Measurements from ENCODE around the gene SLC48A1.

SLC48A1 gene

GRCh38 chr12:47744778-47745436 lies 28.1 kb upstream of the SLC48A1 start:
- no peak for DNase-seq

- DNase-seq = no peak
These were observed 27.5 kb upstream of the SLC48A1 start for GRCh38 chr12:47745485-47746041.

- no peak for DNase-seq
These were observed 27.0 kb upstream of the SLC48A1 start for GRCh38 chr12:47746073-47746472.

GRCh38 chr12:47746523-47746922 lies 26.5 kb upstream of the SLC48A1 start:
- DNase-seq = no peak

GRCh38 chr12:47747126-47747525 lies 25.9 kb upstream of the SLC48A1 start:
- no peak for DNase-seq

- no peak for DNase-seq
These were observed 25.2 kb upstream of the SLC48A1 start for GRCh38 chr12:47747596-47748506.

- no peak for DNase-seq
These were observed 24.6 kb upstream of the SLC48A1 start for GRCh38 chr12:47748507-47748828.

- no peak for DNase-seq
These were observed 24.1 kb upstream of the SLC48A1 start for GRCh38 chr12:47748899-47749298.

- no peak for DNase-seq
These were observed 22.7 kb upstream of the SLC48A1 start for GRCh38 chr12:47750229-47750798.

- DNase-seq = no peak
These were observed 22.0 kb upstream of the SLC48A1 start for GRCh38 chr12:47750916-47751470.

- no peak for DNase-seq
These were observed 21.5 kb upstream of the SLC48A1 start for GRCh38 chr12:47751561-47751960.

GRCh38 chr12:47752121-47752520 lies 20.9 kb upstream of the SLC48A1 start:
- DNase-seq = no peak

- DNase-seq = no peak
These were observed 20.5 kb upstream of the SLC48A1 start for GRCh38 chr12:47752552-47752951.

- DNase-seq = no peak
These were observed 19.7 kb upstream of the SLC48A1 start for GRCh38 chr12:47753021-47754001.

GRCh38 chr12:47754126-47754525 lies 18.9 kb upstream of the SLC48A1 start:
- no peak for DNase-seq

GRCh38 chr12:47754881-47755280 lies 18.2 kb upstream of the SLC48A1 start:
- DNase-seq = no peak

GRCh38 chr12:47755655-47756562 lies 17.1 kb upstream of the SLC48A1 start:
- no peak for DNase-seq

- no peak for DNase-seq
These were observed 15.6 kb upstream of the SLC48A1 start for GRCh38 chr12:47757364-47757839.

- no peak for DNase-seq
These were observed 15.0 kb upstream of the SLC48A1 start for GRCh38 chr12:47757840-47758583.

GRCh38 chr12:47758584-47758833 lies 14.5 kb upstream of the SLC48A1 start:
- no peak for DNase-seq
